Colonic mucosa (tissue), 4 donors: Measurements from ENCODE around the gene ZFHX3. TPM values are rescaled to one million over a fixed set of nuclear protein-coding genes. Genes with fewer than 3 reads are reported as not detected.
A peak's percentile ranks its signal among the peaks of the same experiment; 100 is the strongest.

Source experiments
- DNase-seq: peaks from one replicate; pipeline ENCODE4 v3.0.0-alpha.2; 2020
- H3K27ac ChIP-seq: fragments of 200-600 bp; one replicate; pipeline ENCODE4 v1.8.0; 2021
- H3K27me3 ChIP-seq: fragments of 200-600 bp; one replicate; pipeline ENCODE4 v1.8.0; 2021
- H3K36me3 ChIP-seq: fragments of 200-600 bp; one replicate; pipeline ENCODE4 v1.8.0; 2021
- H3K4me1 ChIP-seq: fragments of 200-600 bp; one replicate; pipeline ENCODE4 v1.8.0; 2021; ENCODE audit warnings: mild to moderate bottlenecking
- H3K4me3 ChIP-seq: fragments of 200-600 bp; one replicate; pipeline ENCODE4 v1.8.0; 2021
- H3K9ac ChIP-seq, 2 donors: one replicate each; pipeline ENCODE4 v1.7.0; 2013; ENCODE audit warnings: control low read depth in 2 of 2, low read depth in 2 of 2, low read length in 2 of 2
- H3K9me3 ChIP-seq: fragments of 200-600 bp; one replicate; pipeline ENCODE4 v1.8.0; 2021
- CTCF ChIP-seq: fragments of 200-600 bp; IDR thresholded peaks from one replicate; pipeline ENCODE4 v1.8.0; 2022; ENCODE audit warnings: antibody characterized with exemption, mild to moderate bottlenecking
- intact Hi-C: fragments of 100-400 bp; cut with DNase I; formaldehyde crosslinking; loops from one replicate; pipeline ENCODE4 v1.14.1; 2022
- total RNA-seq, 2 donors: library from RNA; stranded (reverse); fragmentation: NEBNext Ultra II Directional in 1 of 2; extraction: Animal tissue kit (Norgen Biotek cat#: 25700) in 1 of 2; gene quantifications; one replicate each; pipeline ENCODE4 v1.2.1, GENCODE V29; 2021
- donor health status: healthy.
- donor health status: DM: no; HTN: no; CAD: no.
- donor health status: DM: no; HTN: no; CAD: no.

Gene ZFHX3
- total RNA-seq, 2 donors from 2014 or later = 10.5 to 12.8 TPM

- TF ChIP-seq CTCF = no peak
- peaks cover 7% of the 10 kb centered on the region for H3K4me1 ChIP-seq
- H3K27ac ChIP-seq = peak overlapping the region; percentile 64
- no peaks in the 10 kb centered on the region for H3K36me3 ChIP-seq
- intact Hi-C loops = no loop called here
- peak overlapping the region; percentile 37 for H3K4me3 ChIP-seq
- H3K9ac ChIP-seq = peak overlapping the region; percentile 41 to 88
- no peak for DNase-seq
- H3K27me3 ChIP-seq = no peaks in the 10 kb centered on the region
- no peaks in the 10 kb centered on the region for H3K9me3 ChIP-seq
These were observed 9.6 kb upstream of the ZFHX3 start for GRCh38 chr16:73057291-73058210.

- peak overlapping the region; percentile 37 for H3K4me3 ChIP-seq
- TF ChIP-seq CTCF = no peak
- peak overlapping the region; percentile 64 for H3K27ac ChIP-seq
- no peaks in the 10 kb centered on the region for H3K27me3 ChIP-seq
- H3K9ac ChIP-seq = peak overlapping the region in 1 of 2 donors; percentile 41
- H3K36me3 ChIP-seq = no peaks in the 10 kb centered on the region
- no peak for DNase-seq
- H3K9me3 ChIP-seq = no peaks in the 10 kb centered on the region
- intact Hi-C loops = no loop called here
- peaks cover 7% of the 10 kb centered on the region for H3K4me1 ChIP-seq
These were observed 9.0 kb upstream of the ZFHX3 start for GRCh38 chr16:73056921-73057290.

GRCh38 chr16:73056448-73056847 lies 8.5 kb upstream of the ZFHX3 start:
- DNase-seq = no peak
- no peak for TF ChIP-seq CTCF
- intact Hi-C loops = no loop called here
- H3K9me3 ChIP-seq = no peaks in the 10 kb centered on the region
- H3K36me3 ChIP-seq = no peaks in the 10 kb centered on the region
- peak overlapping the region; percentile 41 to 48 for H3K9ac ChIP-seq
- H3K27me3 ChIP-seq = no peaks in the 10 kb centered on the region
- no peak overlapping the region for H3K4me3 ChIP-seq
- peaks cover 7% of the 10 kb centered on the region for H3K4me1 ChIP-seq
- H3K27ac ChIP-seq = peak overlapping the region; percentile 64

- no peaks in the 10 kb centered on the region for H3K36me3 ChIP-seq
- peaks cover 11% of the 10 kb centered on the region for H3K4me1 ChIP-seq
- H3K9me3 ChIP-seq = no peaks in the 10 kb centered on the region
- TF ChIP-seq CTCF = no peak
- H3K4me3 ChIP-seq = no peak overlapping the region
- intact Hi-C loops = no loop called here
- peak overlapping the region in 1 of 2 donors; percentile 41 for H3K9ac ChIP-seq
- DNase-seq = no peak
- H3K27me3 ChIP-seq = no peaks in the 10 kb centered on the region
- peak overlapping the region; percentile 64 for H3K27ac ChIP-seq
These were observed 7.0 kb upstream of the ZFHX3 start for GRCh38 chr16:73054813-73055482.

- Histone ChIP-seq H3K9me3 (no peaks in the 10 kb centered on the region), H3K27ac (peak overlapping the region; percentile 64), H3K27me3 (no peaks in the 10 kb centered on the region), H3K4me1 (peaks cover 11% of the 10 kb centered on the region), H3K9ac (peak overlapping the region in 1 of 2 donors; percentile 41), H3K36me3 (no peaks in the 10 kb centered on the region), H3K4me3 (no peak overlapping the region)
- no peak for DNase-seq
- intact Hi-C loops = no loop called here
- TF ChIP-seq CTCF = no peak
These were observed 6.5 kb upstream of the ZFHX3 start for GRCh38 chr16:73054498-73054812.
